ENCODE data around the gene LTBP1. TPM values are rescaled to one million over a fixed set of nuclear protein-coding genes. Genes with fewer than 3 reads are reported as not detected.

LTBP1 gene
- total RNA-seq, 1 donor from 2014 or later, result 29.7 TPM

- H3K9me3 Mint-ChIP-seq (ENCODE audit: unreplicated experiment), result no peaks in the 10 kb centered on the region
- peaks cover 24% of the 10 kb centered on the region for H3K36me3 ChIP-seq (ENCODE audit: insufficient read depth, low read length)
- no peaks in the 10 kb centered on the region for H3K27me3 ChIP-seq (ENCODE audit: insufficient read depth, low read length)
- no peak overlapping the region for H3K4me3 ChIP-seq (ENCODE audit: insufficient read depth, low read depth, low read length)
- H3K27me3 Mint-ChIP-seq (ENCODE audit: low read depth, unreplicated experiment), result no peaks in the 10 kb centered on the region
- no peak overlapping the region for H3K9ac ChIP-seq (ENCODE audit: low read length)
- peaks cover 12% of the 10 kb centered on the region for H3K9me3 ChIP-seq (ENCODE audit: insufficient read depth, low read depth, low read length)
- no peak for TF ChIP-seq CTCF (IDR thresholded peaks at IDR 0.05; ENCODE audit: insufficient read depth, low read depth, low read length)
- TF ChIP-seq EZH2 (IDR thresholded peaks at IDR 0.05; ENCODE audit: insufficient read depth, low read length), result no peak
- no peak overlapping the region for H3K4me3 Mint-ChIP-seq (ENCODE audit: unreplicated experiment)
- no peaks in the 10 kb centered on the region for H4K20me1 ChIP-seq (ENCODE audit: insufficient read depth, low read length)
- FAIRE-seq (no peak), DNase-seq (ENCODE audit: low read depth) (no peak)
- H3K27ac Mint-ChIP-seq (ENCODE audit: unreplicated experiment), result no peak overlapping the region
- H3K27ac ChIP-seq (ENCODE audit: low read depth, low read length), result no peak overlapping the region
- H2AFZ ChIP-seq (ENCODE audit: low read depth, low read length), result no peak overlapping the region
- no peak overlapping the region for H3K4me2 ChIP-seq (ENCODE audit: low read length)
- H3K36me3 Mint-ChIP-seq (ENCODE audit: low read depth, unreplicated experiment), result peaks cover 3% of the 10 kb centered on the region
- no peaks in the 10 kb centered on the region for H3K79me2 ChIP-seq (ENCODE audit: insufficient read depth, low read length)
- H3K4me1 ChIP-seq (ENCODE audit: insufficient read depth, low read length), result peaks cover 7% of the 10 kb centered on the region
- peaks cover 13% of the 10 kb centered on the region for H3K4me1 Mint-ChIP-seq (ENCODE audit: low read depth, unreplicated experiment)
These were observed 320.3 kb downstream of the LTBP1 start for GRCh38 chr2:33267043-33267442.

GRCh38 chr2:33267756-33268155 is 321.0 kb downstream of the LTBP1 start:
- Histone ChIP-seq H4K20me1 (ENCODE audit: insufficient read depth, low read length) (no peaks in the 10 kb centered on the region), H3K36me3 (ENCODE audit: insufficient read depth, low read length) (peaks cover 22% of the 10 kb centered on the region), H3K79me2 (ENCODE audit: insufficient read depth, low read length) (no peaks in the 10 kb centered on the region), H3K27ac (ENCODE audit: low read depth, low read length) (no peak overlapping the region), H3K4me2 (ENCODE audit: low read length) (no peak overlapping the region), H3K4me1 (ENCODE audit: insufficient read depth, low read length) (peaks cover 9% of the 10 kb centered on the region), H3K4me3 (ENCODE audit: insufficient read depth, low read depth, low read length) (no peak overlapping the region), H2AFZ (ENCODE audit: low read depth, low read length) (no peak overlapping the region), H3K27me3 (ENCODE audit: insufficient read depth, low read length) (no peaks in the 10 kb centered on the region), H3K9me3 (ENCODE audit: insufficient read depth, low read depth, low read length) (peaks cover 12% of the 10 kb centered on the region), H3K9ac (ENCODE audit: low read length) (no peak overlapping the region)
- no peaks in the 10 kb centered on the region for H3K27me3 Mint-ChIP-seq (ENCODE audit: low read depth, unreplicated experiment)
- H3K9me3 Mint-ChIP-seq (ENCODE audit: unreplicated experiment), result no peaks in the 10 kb centered on the region
- TF ChIP-seq CTCF (IDR thresholded peaks at IDR 0.05; ENCODE audit: insufficient read depth, low read depth, low read length) (no peak), EZH2 (IDR thresholded peaks at IDR 0.05; ENCODE audit: insufficient read depth, low read length) (no peak)
- no peak overlapping the region for H3K4me3 Mint-ChIP-seq (ENCODE audit: unreplicated experiment)
- peaks cover 13% of the 10 kb centered on the region for H3K4me1 Mint-ChIP-seq (ENCODE audit: low read depth, unreplicated experiment)
- H3K27ac Mint-ChIP-seq (ENCODE audit: unreplicated experiment), result no peak overlapping the region
- peaks cover 3% of the 10 kb centered on the region for H3K36me3 Mint-ChIP-seq (ENCODE audit: low read depth, unreplicated experiment)
- FAIRE-seq (no peak), DNase-seq (ENCODE audit: low read depth) (peak; percentile 19)

GRCh38 chr2:33268246-33268831 is 321.6 kb downstream of the LTBP1 start:
- no peaks in the 10 kb centered on the region for H3K27me3 Mint-ChIP-seq (ENCODE audit: low read depth, unreplicated experiment)
- H2AFZ ChIP-seq (ENCODE audit: low read depth, low read length), result no peak overlapping the region
- H3K27ac Mint-ChIP-seq (ENCODE audit: unreplicated experiment), result no peak overlapping the region
- no peak overlapping the region for H3K9ac ChIP-seq (ENCODE audit: low read length)
- H3K9me3 Mint-ChIP-seq (ENCODE audit: unreplicated experiment), result no peaks in the 10 kb centered on the region
- FAIRE-seq, result no peak
- H3K4me1 ChIP-seq (ENCODE audit: insufficient read depth, low read length), result peaks cover 9% of the 10 kb centered on the region
- H3K36me3 Mint-ChIP-seq (ENCODE audit: low read depth, unreplicated experiment), result peaks cover 3% of the 10 kb centered on the region
- no peaks in the 10 kb centered on the region for H4K20me1 ChIP-seq (ENCODE audit: insufficient read depth, low read length)
- H3K4me3 ChIP-seq (ENCODE audit: insufficient read depth, low read depth, low read length), result no peak overlapping the region
- no peak for DNase-seq (ENCODE audit: low read depth)
- no peak overlapping the region for H3K4me3 Mint-ChIP-seq (ENCODE audit: unreplicated experiment)
- H3K79me2 ChIP-seq (ENCODE audit: insufficient read depth, low read length), result no peaks in the 10 kb centered on the region
- TF ChIP-seq EZH2 (IDR thresholded peaks at IDR 0.05; ENCODE audit: insufficient read depth, low read length) (no peak), CTCF (IDR thresholded peaks at IDR 0.05; ENCODE audit: insufficient read depth, low read depth, low read length) (no peak)
- no peak overlapping the region for H3K4me2 ChIP-seq (ENCODE audit: low read length)
- H3K4me1 Mint-ChIP-seq (ENCODE audit: low read depth, unreplicated experiment), result peaks cover 13% of the 10 kb centered on the region
- no peaks in the 10 kb centered on the region for H3K27me3 ChIP-seq (ENCODE audit: insufficient read depth, low read length)
- no peak overlapping the region for H3K27ac ChIP-seq (ENCODE audit: low read depth, low read length)
- peaks cover 12% of the 10 kb centered on the region for H3K9me3 ChIP-seq (ENCODE audit: insufficient read depth, low read depth, low read length)
- peaks cover 17% of the 10 kb centered on the region for H3K36me3 ChIP-seq (ENCODE audit: insufficient read depth, low read length)

All from astrocyte (in vitro differentiated cells and primary cell).